Cardiac muscle cell (in vitro differentiated cells and primary cell): ENCODE measurements around the gene ZNF678. TPM values are rescaled to one million over a fixed set of nuclear protein-coding genes. Genes with fewer than 3 reads are reported as not detected.

ENCODE experiments used
- DNase-seq, 2 donors: peaks; one replicate each; pipeline versions ENCODE4 v3.0.0 to v3.0.0-alpha.2; 2010 to 2017; ENCODE audit warnings: low read depth in 1 of 2, low spot score in 1 of 2
- H3K27ac ChIP-seq: fragments of 200-600 bp; sonication (generic); 2 replicates; pipeline ENCODE4 v1.5.1; 2016
- H3K27me3 ChIP-seq: fragments of 200-600 bp; sonication (generic); 2 replicates; pipeline ENCODE4 v1.6.0; 2016; ENCODE audit warnings: control low read depth
- H3K36me3 ChIP-seq: fragments of 200-600 bp; sonication (generic); 2 replicates; pipeline ENCODE4 v1.5.1; 2016; ENCODE audit warnings: control low read depth
- H3K4me1 ChIP-seq: fragments of 200-600 bp; sonication (generic); 2 replicates; pipeline ENCODE4 v1.8.1; 2017; ENCODE audit warnings: low read depth, mild to moderate bottlenecking, mixed run types
- H3K4me3 ChIP-seq: fragments of 200-600 bp; sonication (generic); 2 replicates; pipeline ENCODE4 v1.5.1; 2016; ENCODE audit warnings: mild to moderate bottlenecking
- H3K9me3 ChIP-seq: fragments of 200-600 bp; sonication (generic); 2 replicates; pipeline ENCODE4 v1.5.1; 2017; ENCODE audit warnings: low read depth, mild to moderate bottlenecking, control low read depth
- polyA plus RNA-seq: library from polyadenylated mRNA; unstranded; fragments of >200 nt; fragmentation: Nextera tagmentation; extraction: Ambion mirVana; gene quantifications from 2 replicates; pipeline ENCODE4 v1.2.1, GENCODE V29; 2016
- total RNA-seq: library from RNA; depleted of rRNA; stranded (reverse); fragments of >200 nt; gene quantifications from 2 replicates; pipeline ENCODE4 v1.2.3, GENCODE V29; 2016
- TF ChIP-seq, protein P1 (sequence below): IDR thresholded peaks from 2 replicates; pipeline ENCODE4 v1.5.1; 2012; ENCODE audit warnings: low read depth, mild to moderate bottlenecking, low read length

The ZNF678 gene
- total and polyA plus RNA-seq, 2 experiments from 2014 or later, result 4.3 to 14.2 TPM

GRCh38 chr1:227654858-227655752 lies 91.7 kb downstream of the ZNF678 start:
- Histone ChIP-seq H3K4me3 (no peak overlapping the region), H3K27me3 (no peaks in the 10 kb centered on the region), H3K27ac (no peak overlapping the region), H3K4me1 (no peaks in the 10 kb centered on the region), H3K9me3 (peaks cover 22% of the 10 kb centered on the region), H3K36me3 (peaks cover 5% of the 10 kb centered on the region)
- TF ChIP-seq, protein P1, sequence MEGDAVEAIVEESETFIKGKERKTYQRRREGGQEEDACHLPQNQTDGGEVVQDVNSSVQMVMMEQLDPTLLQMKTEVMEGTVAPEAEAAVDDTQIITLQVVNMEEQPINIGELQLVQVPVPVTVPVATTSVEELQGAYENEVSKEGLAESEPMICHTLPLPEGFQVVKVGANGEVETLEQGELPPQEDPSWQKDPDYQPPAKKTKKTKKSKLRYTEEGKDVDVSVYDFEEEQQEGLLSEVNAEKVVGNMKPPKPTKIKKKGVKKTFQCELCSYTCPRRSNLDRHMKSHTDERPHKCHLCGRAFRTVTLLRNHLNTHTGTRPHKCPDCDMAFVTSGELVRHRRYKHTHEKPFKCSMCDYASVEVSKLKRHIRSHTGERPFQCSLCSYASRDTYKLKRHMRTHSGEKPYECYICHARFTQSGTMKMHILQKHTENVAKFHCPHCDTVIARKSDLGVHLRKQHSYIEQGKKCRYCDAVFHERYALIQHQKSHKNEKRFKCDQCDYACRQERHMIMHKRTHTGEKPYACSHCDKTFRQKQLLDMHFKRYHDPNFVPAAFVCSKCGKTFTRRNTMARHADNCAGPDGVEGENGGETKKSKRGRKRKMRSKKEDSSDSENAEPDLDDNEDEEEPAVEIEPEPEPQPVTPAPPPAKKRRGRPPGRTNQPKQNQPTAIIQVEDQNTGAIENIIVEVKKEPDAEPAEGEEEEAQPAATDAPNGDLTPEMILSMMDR, result no peak
- no peak for DNase-seq

- Histone ChIP-seq H3K27ac (no peak overlapping the region), H3K4me3 (no peak overlapping the region), H3K36me3 (no peaks in the 10 kb centered on the region), H3K4me1 (no peaks in the 10 kb centered on the region), H3K9me3 (peaks cover 4% of the 10 kb centered on the region), H3K27me3 (no peaks in the 10 kb centered on the region)
- DNase-seq, result no peak
- TF ChIP-seq, protein P1, result no peak
Observed at GRCh38 chr1:227661495-227661894, 98.1 kb downstream of the ZNF678 start.

GRCh38 chr1:227662933-227663332 lies 99.6 kb downstream of the ZNF678 start:
- no peaks in the 10 kb centered on the region for H3K36me3 ChIP-seq
- H3K9me3 ChIP-seq, result no peaks in the 10 kb centered on the region
- TF ChIP-seq, protein P1, result no peak
- no peak for DNase-seq
- H3K27ac ChIP-seq, result no peak overlapping the region
- no peak overlapping the region for H3K4me3 ChIP-seq
- no peaks in the 10 kb centered on the region for H3K4me1 ChIP-seq
- no peaks in the 10 kb centered on the region for H3K27me3 ChIP-seq

DNA sequence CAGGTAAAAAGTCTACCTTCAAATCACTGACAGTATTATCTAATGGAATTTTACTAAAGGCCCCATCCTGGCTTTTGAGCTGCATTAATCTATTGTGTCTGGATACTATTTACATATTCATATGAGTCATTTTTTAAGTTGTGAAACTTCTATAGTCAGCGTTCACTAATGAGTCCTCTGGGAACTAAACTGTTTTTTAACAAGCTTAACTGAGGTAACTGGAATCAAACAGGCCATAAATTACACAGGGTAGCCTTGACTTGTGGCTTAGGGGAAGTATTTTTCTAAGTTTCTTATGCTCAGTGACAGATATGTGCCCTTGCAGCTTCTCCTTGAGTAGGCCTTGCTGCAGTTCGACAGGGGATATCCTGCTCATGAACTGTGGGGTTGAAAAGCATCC lies 102.9 kb downstream of the ZNF678 start:
- Histone ChIP-seq H3K4me3 (no peak overlapping the region), H3K9me3 (peaks cover 2% of the 10 kb centered on the region), H3K36me3 (no peaks in the 10 kb centered on the region), H3K27me3 (no peaks in the 10 kb centered on the region), H3K4me1 (no peaks in the 10 kb centered on the region), H3K27ac (no peak overlapping the region)
- TF ChIP-seq, protein P1, result no peak
- no peak for DNase-seq

DNA sequence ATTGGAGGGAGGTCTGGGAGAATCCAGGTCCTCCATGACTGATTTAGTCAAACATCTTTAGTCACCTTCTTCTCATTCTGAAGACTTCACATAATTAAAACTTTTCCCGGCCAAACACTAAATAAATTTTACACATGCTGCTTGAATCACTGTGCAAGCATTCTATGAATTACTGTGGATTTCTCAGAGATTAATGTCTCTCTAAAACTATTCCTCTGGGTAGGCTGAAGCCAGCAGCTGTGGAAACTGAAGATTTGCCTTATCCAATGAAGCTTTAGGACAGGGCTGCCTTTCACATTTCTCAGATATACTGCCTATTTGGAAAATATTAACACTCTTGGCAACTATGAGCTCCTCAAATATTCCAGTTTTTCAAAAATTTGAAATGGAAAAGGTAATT lies 110.1 kb downstream of the ZNF678 start:
- Histone ChIP-seq H3K4me1 (no peaks in the 10 kb centered on the region), H3K36me3 (no peaks in the 10 kb centered on the region), H3K4me3 (no peak overlapping the region), H3K27me3 (no peaks in the 10 kb centered on the region), H3K27ac (no peak overlapping the region), H3K9me3 (no peaks in the 10 kb centered on the region)
- TF ChIP-seq, protein P1, result no peak
- DNase-seq, result no peak
